ENCODE results near the gene TYRP1.

TYRP1 gene

GRCh38 chr9:12735665-12736064 lies 42.5 kb downstream of the TYRP1 start:
- no peak for DNase-seq (ENCODE audit: low read depth, low spot score)

GRCh38 chr9:12737871-12738270 lies 44.7 kb downstream of the TYRP1 start:
- no peak for DNase-seq (ENCODE audit: low read depth, low spot score)

GRCh38 chr9:12739014-12739652 lies 45.9 kb downstream of the TYRP1 start:
- no peak for DNase-seq (ENCODE audit: low read depth, low spot score)

GRCh38 chr9:12740845-12741244 lies 47.7 kb downstream of the TYRP1 start:
- DNase-seq (ENCODE audit: low read depth, low spot score), result no peak

GRCh38 chr9:12748016-12748415 lies 54.8 kb downstream of the TYRP1 start:
- DNase-seq (ENCODE audit: low read depth, low spot score), result no peak

- DNase-seq (ENCODE audit: low read depth, low spot score), result no peak
Observed at GRCh38 chr9:12748954-12749353, 55.8 kb downstream of the TYRP1 start.

- DNase-seq (ENCODE audit: low read depth, low spot score), result no peak
Observed at GRCh38 chr9:12753931-12754330, 60.7 kb downstream of the TYRP1 start.

- DNase-seq (ENCODE audit: low read depth, low spot score), result peak; percentile 22
Observed at GRCh38 chr9:12759761-12760160, 66.6 kb downstream of the TYRP1 start.

All from brain pericyte (primary cell).